Trophoblast cell (in vitro differentiated cells and primary cell): ENCODE measurements around the gene SLC16A13.

Source experiments
- DNase-seq, 2 donors: peaks; one replicate each; pipeline ENCODE4 v3.0.0-alpha.2; 2016
- H2AFZ ChIP-seq: 2 replicates; pipeline ENCODE4 v1.6.1; 2013; ENCODE audit warnings: low read length, moderate library complexity, mild to moderate bottlenecking; ENCODE audit not compliant: insufficient read depth, poor library complexity
- H2AK5ac ChIP-seq: 2 replicates; pipeline ENCODE4 v1.6.1; 2013; ENCODE audit warnings: mild to moderate bottlenecking, low read length
- H2BK120ac ChIP-seq: 2 replicates; pipeline ENCODE4 v1.6.1; 2013; ENCODE audit warnings: low read length, mild to moderate bottlenecking, moderate library complexity; ENCODE audit not compliant: insufficient read depth, poor library complexity
- H2BK12ac ChIP-seq: 2 replicates; pipeline ENCODE4 v1.6.1; 2013; ENCODE audit warnings: mild to moderate bottlenecking, low read length, moderate library complexity
- H2BK5ac ChIP-seq: 2 replicates; pipeline ENCODE4 v1.6.1; 2013; ENCODE audit warnings: low read length, low read depth, moderate library complexity, mild to moderate bottlenecking; ENCODE audit not compliant: poor library complexity
- H3K14ac ChIP-seq: 2 replicates; pipeline ENCODE4 v1.6.1; 2013; ENCODE audit warnings: mild to moderate bottlenecking, low read length
- H3K18ac ChIP-seq: 2 replicates; pipeline ENCODE4 v1.6.1; 2013; ENCODE audit warnings: mild to moderate bottlenecking, low read length
- H3K23ac ChIP-seq: 2 replicates; pipeline ENCODE4 v1.6.1; 2013; ENCODE audit warnings: low read length
- H3K27ac ChIP-seq: 2 replicates; pipeline ENCODE4 v1.5.1; 2013; ENCODE audit warnings: low read depth, mild to moderate bottlenecking, inconsistent platforms, low read length, moderate library complexity
- H3K27me3 ChIP-seq: 2 replicates; pipeline ENCODE4 v1.6.1; 2013; ENCODE audit warnings: inconsistent platforms, mild to moderate bottlenecking, low read length, moderate library complexity; ENCODE audit not compliant: insufficient read depth
- H3K36me3 ChIP-seq, 2 experiments: 1 replicate in 1 of 2; 2 replicates in 1 of 2; pipeline ENCODE4 v1.6.1; 2013; ENCODE audit warnings: low read length in 2 of 2, mild to moderate bottlenecking in 2 of 2, moderate library complexity in 1 of 2; ENCODE audit not compliant: insufficient read depth in 2 of 2, control insufficient read depth in 1 of 2
- H3K4ac ChIP-seq: 2 replicates; pipeline ENCODE4 v1.6.1; 2013; ENCODE audit warnings: low read depth, mild to moderate bottlenecking, low read length, moderate library complexity
- H3K4me1 ChIP-seq, 2 experiments: 1 replicate in 1 of 2; 2 replicates in 1 of 2; pipeline ENCODE4 v1.6.1; 2013; ENCODE audit warnings: low read length in 2 of 2, mild to moderate bottlenecking in 2 of 2, moderate library complexity in 1 of 2; ENCODE audit not compliant: insufficient read depth in 2 of 2, control insufficient read depth in 1 of 2
- H3K4me2 ChIP-seq: 2 replicates; pipeline ENCODE4 v1.6.1; 2013; ENCODE audit warnings: inconsistent platforms, mild to moderate bottlenecking, low read length, moderate library complexity
- H3K4me3 ChIP-seq: 2 replicates; pipeline ENCODE4 v1.5.1; 2013; ENCODE audit warnings: mild to moderate bottlenecking, low read depth, low read length, inconsistent platforms
- H3K79me1 ChIP-seq: one replicate; pipeline ENCODE4 v1.6.1; 2013; ENCODE audit warnings: low read length
- H3K79me2 ChIP-seq: 2 replicates; pipeline ENCODE4 v1.6.1; 2013; ENCODE audit warnings: low read length, mild to moderate bottlenecking; ENCODE audit not compliant: control insufficient read depth, insufficient read depth, poor library complexity
- H3K9ac ChIP-seq: 2 replicates; pipeline ENCODE4 v1.6.1; 2013; ENCODE audit warnings: mild to moderate bottlenecking, low read length
- H3K9me3 ChIP-seq: 2 replicates; pipeline ENCODE4 v1.6.1; 2013; ENCODE audit warnings: low read depth, mild to moderate bottlenecking, control low read depth, inconsistent platforms, low read length; ENCODE audit not compliant: insufficient read depth
- H4K12ac ChIP-seq: 2 replicates; pipeline ENCODE4 v1.6.1; 2013; ENCODE audit warnings: low read depth, mild to moderate bottlenecking, low read length, moderate library complexity
- H4K8ac ChIP-seq: 2 replicates; pipeline ENCODE4 v1.6.1; 2013; ENCODE audit warnings: low read depth, mild to moderate bottlenecking, low read length, moderate library complexity
- H4K91ac ChIP-seq: one replicate; pipeline ENCODE4 v1.6.1; 2013; ENCODE audit warnings: low read depth, mild to moderate bottlenecking, low read length, moderate library complexity
- WGBS: extraction: QIAGEN DNeasy Blood & Tissue Kit; methylation state at CpG from one replicate; pipeline ENCODE4 v1.1.7; 2013; ENCODE audit warnings: missing lambda C conversion rate; ENCODE audit not compliant: insufficient read length, insufficient coverage; ENCODE audit errors: extremely low coverage; 5-methylcytosine and 5-hydroxymethylcytosine counted together

SLC16A13 gene

GRCh38 chr17:7018331-7018964, 17.4 kb upstream of the SLC16A13 start:
- 100% methylated on average over 2 of the region's 10 CpGs for WGBS
- peaks cover 5% of the 10 kb centered on the region for H3K79me2 ChIP-seq

GRCh38 chr17:7019367-7019766, 16.4 kb upstream of the SLC16A13 start:
- H2BK120ac ChIP-seq, result no peak overlapping the region
- no peak overlapping the region for H4K91ac ChIP-seq
- H3K79me1 ChIP-seq, result peaks cover 11% of the 10 kb centered on the region
- H2AFZ ChIP-seq, result no peak overlapping the region
- H3K27me3 ChIP-seq, result peaks cover 14% of the 10 kb centered on the region
- no peak overlapping the region for H3K18ac ChIP-seq
- H3K9me3 ChIP-seq, result peaks cover 6% of the 10 kb centered on the region
- no CpG with 5 or more reads among the region's 10 CpGs for WGBS
- H2BK5ac ChIP-seq, result no peak overlapping the region
- H3K14ac ChIP-seq, result no peak overlapping the region
- peaks cover 1% of the 10 kb centered on the region for H3K79me2 ChIP-seq
- no peak for DNase-seq
- peaks cover 14 to 25% of the 10 kb centered on the region in 2 experiments for H3K4me1 ChIP-seq
- no peak overlapping the region for H3K4me2 ChIP-seq
- no peak overlapping the region for H2AK5ac ChIP-seq
- no peak overlapping the region for H3K4ac ChIP-seq
- H3K36me3 ChIP-seq, result peaks cover 12% of the 10 kb centered on the region in 2 experiments
- no peak overlapping the region for H3K9ac ChIP-seq
- H4K8ac ChIP-seq, result no peak overlapping the region
- no peak overlapping the region for H3K4me3 ChIP-seq
- H3K27ac ChIP-seq, result no peak overlapping the region
- H4K12ac ChIP-seq, result no peak overlapping the region
- H3K23ac ChIP-seq, result no peak overlapping the region
- no peak overlapping the region for H2BK12ac ChIP-seq

More at GRCh38 chr17:7018331-7018964, 17.4 kb upstream of the SLC16A13 start:
- Histone ChIP-seq H3K4me1 (peaks cover 17 to 32% of the 10 kb centered on the region in 2 experiments), H4K12ac (no peak overlapping the region), H3K79me1 (peaks cover 14% of the 10 kb centered on the region), H3K27me3 (peaks cover 13% of the 10 kb centered on the region), H2BK5ac (no peak overlapping the region), H3K9me3 (no peaks in the 10 kb centered on the region), H3K14ac (no peak overlapping the region), H4K91ac (no peak overlapping the region), H2AK5ac (no peak overlapping the region), H3K23ac (no peak overlapping the region), H3K9ac (no peak overlapping the region), H3K18ac (no peak overlapping the region), H3K4ac (no peak overlapping the region), H3K36me3 (peaks cover 12 to 16% of the 10 kb centered on the region in 2 experiments), H3K4me3 (no peak overlapping the region), H2BK120ac (no peak overlapping the region), H2BK12ac (no peak overlapping the region), H3K4me2 (no peak overlapping the region), H3K27ac (no peak overlapping the region), H2AFZ (no peak overlapping the region), H4K8ac (no peak overlapping the region)
- DNase-seq, result no peak

GRCh38 chr17:7019839-7020519, 15.8 kb upstream of the SLC16A13 start:
- peaks cover 14 to 25% of the 10 kb centered on the region in 2 experiments for H3K4me1 ChIP-seq
- no peak overlapping the region for H3K27ac ChIP-seq
- H3K9me3 ChIP-seq, result peaks cover 6% of the 10 kb centered on the region
- H2AK5ac ChIP-seq, result no peak overlapping the region
- no peak overlapping the region for H3K9ac ChIP-seq
- H2BK5ac ChIP-seq, result no peak overlapping the region
- H3K4me2 ChIP-seq, result peak overlapping the region; percentile 28
- no peak overlapping the region for H3K14ac ChIP-seq
- no peak overlapping the region for H2BK120ac ChIP-seq
- H4K8ac ChIP-seq, result peak overlapping the region; percentile 89
- H3K27me3 ChIP-seq, result peaks cover 14% of the 10 kb centered on the region
- H3K79me1 ChIP-seq, result peaks cover 7% of the 10 kb centered on the region
- no peak overlapping the region for H3K4ac ChIP-seq
- no peak overlapping the region for H3K23ac ChIP-seq
- H3K4me3 ChIP-seq, result no peak overlapping the region
- no peak overlapping the region for H2BK12ac ChIP-seq
- peak overlapping the region; percentile 53 for H2AFZ ChIP-seq
- peaks cover 1% of the 10 kb centered on the region for H3K79me2 ChIP-seq
- WGBS, result no CpG with 5 or more reads among the region's 16 CpGs
- DNase-seq, result peak; percentile 28 to 62
- peaks cover 12% of the 10 kb centered on the region in 2 experiments for H3K36me3 ChIP-seq
- peak overlapping the region; percentile 16 for H4K12ac ChIP-seq
- H4K91ac ChIP-seq, result peak overlapping the region; percentile 69
- H3K18ac ChIP-seq, result no peak overlapping the region

DNA sequence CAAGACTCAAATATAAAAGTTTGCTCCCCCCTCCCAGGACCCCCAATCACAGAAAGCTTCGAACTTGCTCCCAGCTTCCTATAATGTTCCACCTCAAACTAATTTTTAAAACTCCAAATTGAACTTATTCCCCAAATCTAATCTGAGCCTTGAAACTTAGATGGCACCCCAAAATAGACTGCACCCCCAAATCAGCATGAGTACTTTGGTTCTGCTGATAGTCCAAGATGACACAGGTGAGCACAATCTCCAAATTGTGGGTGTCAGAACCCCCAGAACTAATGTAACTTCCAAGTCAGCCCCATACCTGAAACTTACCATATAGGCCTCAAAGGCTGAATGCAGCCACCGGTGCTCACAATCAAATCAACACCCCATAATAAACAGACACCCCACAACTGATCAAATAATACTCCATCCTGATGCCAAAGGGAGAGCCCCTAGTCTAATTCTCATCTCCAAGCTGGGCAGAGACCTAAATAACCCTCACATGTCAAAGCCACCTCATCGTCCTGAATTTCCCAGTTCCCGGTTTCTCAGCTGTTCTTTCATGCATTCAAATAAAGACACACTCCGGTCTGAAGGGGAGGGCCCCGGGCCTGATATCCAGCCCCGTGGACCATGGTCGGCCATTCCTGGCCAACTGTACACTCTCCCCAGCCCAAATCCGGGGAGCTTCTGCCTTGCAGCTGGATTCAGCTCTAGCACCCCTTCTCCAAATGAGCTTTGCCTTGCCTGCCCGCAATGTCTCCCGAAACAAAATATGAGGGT, 14.7 kb upstream of the SLC16A13 start:
- H3K4me3 ChIP-seq, result no peak overlapping the region
- no peak overlapping the region for H3K27ac ChIP-seq
- H3K4ac ChIP-seq, result no peak overlapping the region
- H4K91ac ChIP-seq, result no peak overlapping the region
- no peak overlapping the region for H2BK5ac ChIP-seq
- peaks cover 14% of the 10 kb centered on the region for H3K27me3 ChIP-seq
- no peak overlapping the region for H2AFZ ChIP-seq
- peak overlapping the region; percentile 76 for H4K8ac ChIP-seq
- no peak overlapping the region for H4K12ac ChIP-seq
- H3K23ac ChIP-seq, result no peak overlapping the region
- no peak overlapping the region for H3K14ac ChIP-seq
- peaks cover 9 to 17% of the 10 kb centered on the region in 2 experiments for H3K4me1 ChIP-seq
- no peak overlapping the region for H3K9ac ChIP-seq
- no peak overlapping the region for H2BK12ac ChIP-seq
- H3K9me3 ChIP-seq, result peaks cover 6% of the 10 kb centered on the region
- H3K79me2 ChIP-seq, result no peaks in the 10 kb centered on the region
- H2BK120ac ChIP-seq, result no peak overlapping the region
- DNase-seq, result no peak
- no peak overlapping the region for H3K4me2 ChIP-seq
- H2AK5ac ChIP-seq, result no peak overlapping the region
- H3K18ac ChIP-seq, result no peak overlapping the region
- WGBS, result no CpG with 5 or more reads among the region's 11 CpGs
- H3K79me1 ChIP-seq, result peaks cover 2% of the 10 kb centered on the region
- peaks cover 12% of the 10 kb centered on the region in 2 experiments for H3K36me3 ChIP-seq
